Loucy (cell line): Measurements from ENCODE around the gene DEFB115.

Experiments used
- CTCF ChIP-seq: fragments of 200-600 bp; sonication (generic); conservative IDR thresholded peaks from 2 replicates; pipeline ENCODE4 v1.5.1; 2014; ENCODE audit warnings: mild to moderate bottlenecking, antibody characterized with exemption, low read length
- EZH2phosphoT487 ChIP-seq: fragments of 200-600 bp; IDR thresholded peaks from 2 replicates; pipeline ENCODE4 v1.6.1; 2018; ENCODE audit warnings: antibody characterized with exemption, mild to moderate bottlenecking, moderate library complexity, borderline replicate concordance

- TF ChIP-seq CTCF (no peak), EZH2phosphoT487 (no peak)
Measured at GRCh38 chr20:31308535-31309162, 51.2 kb downstream of the DEFB115 start, which contains the start of gene DEFB116.
